Right cardiac atrium (tissue), 5 donors: ENCODE measurements around the gene SIRT7. TPM values are rescaled to one million over a fixed set of nuclear protein-coding genes. Genes with fewer than 3 reads are reported as not detected.

Source experiments
- ATAC-seq, 2 donors: fragments of 200-7000 bp; cut with Tn5 transposase; one replicate each; pipeline versions ENCODE4 v1.8.0 to v1.9.1; 2020; ENCODE audit warnings: moderate library complexity in 2 of 2, mild to moderate bottlenecking in 1 of 2
- DNase-seq, 3 donors: peaks; one replicate each; pipeline ENCODE4 v3.0.0-alpha.2; 2020
- H3K27ac ChIP-seq: one replicate; pipeline ENCODE4 v1.5.1; 2013; ENCODE audit warnings: mild to moderate bottlenecking, low read length, control low read depth, moderate library complexity
- H3K27me3 ChIP-seq: one replicate; pipeline ENCODE4 v1.6.1; 2013; ENCODE audit not compliant: control insufficient read depth, insufficient read depth
- H3K4me1 ChIP-seq: one replicate; pipeline ENCODE4 v1.6.1; 2013; ENCODE audit warnings: low read length; ENCODE audit not compliant: control insufficient read depth, insufficient read depth
- H3K4me3 ChIP-seq: one replicate; pipeline ENCODE4 v1.5.1; 2013; ENCODE audit warnings: low read length, control low read depth
- H3K9me3 ChIP-seq: one replicate; pipeline ENCODE4 v1.6.1; 2013; ENCODE audit warnings: low read length; ENCODE audit not compliant: control insufficient read depth
- WGBS: extraction: QIAGEN DNeasy Blood & Tissue Kit; methylation state at CpG from one replicate; pipeline ENCODE4 v1.1.7; 2013; 5-methylcytosine and 5-hydroxymethylcytosine counted together
- intact Hi-C, 4 donors: fragments of 100-400 bp; cut with DNase I; formaldehyde crosslinking; loops; one replicate each; pipeline versions ENCODE4 v1.11.0 to v1.14.0; 2022 to 2023
- polyA plus RNA-seq: library from polyadenylated mRNA; stranded (reverse); fragments of 200-250 nt; gene quantifications from one replicate; pipeline ENCODE4 v1.2.3, GENCODE V29; 2013
- total RNA-seq, 4 donors: library from RNA; stranded (reverse); fragmentation: NEBNext Ultra II Directional; extraction: Animal tissue kit (Norgen Biotek cat#: 25700); gene quantifications; one replicate each; pipeline ENCODE4 v1.2.1, GENCODE V29; 2021
- donor health status: healthy with polysubstance abuse.
- donor health status: DM: no; HTN: yes; CAD: no.
- donor health status: DM: no; HTN: no; CAD: no.
- donor health status: DM: no; HTN: yes; CAD: no; lungs with severe emphysema.
- donor health status: DM: yes; HTN: yes; CAD: no.

The SIRT7 gene
- total and polyA plus RNA-seq, 5 donors = 7.3 to 10.1 (median 8.3) TPM

- Histone ChIP-seq H3K9me3 (no peaks in the 10 kb centered on the region), H3K4me3 (no peak overlapping the region), H3K4me1 (no peaks in the 10 kb centered on the region), H3K27ac (no peak overlapping the region), H3K27me3 (no peaks in the 10 kb centered on the region)
- intact Hi-C loops = no loop called here
- DNase-seq = peak in 1 of 3 donors; percentile 40
- no peak for ATAC-seq
- WGBS = 91% methylated on average over 26 of the region's 26 CpGs
These were observed 10.5 kb downstream of the SIRT7 start for GRCh38 chr17:81907219-81908145.

- ATAC-seq (no peak), DNase-seq (no peak)
- Histone ChIP-seq H3K9me3 (no peaks in the 10 kb centered on the region), H3K27ac (no peak overlapping the region), H3K27me3 (no peaks in the 10 kb centered on the region), H3K4me1 (no peaks in the 10 kb centered on the region), H3K4me3 (no peak overlapping the region)
- 92% methylated on average over 15 of the region's 15 CpGs for WGBS
- intact Hi-C loops = no loop called here
These were observed 11.3 kb downstream of the SIRT7 start for GRCh38 chr17:81906476-81907218.

GRCh38 chr17:81905993-81906392, 12.0 kb downstream of the SIRT7 start:
- H3K4me3 ChIP-seq = no peak overlapping the region
- H3K9me3 ChIP-seq = no peaks in the 10 kb centered on the region
- no peak overlapping the region for H3K27ac ChIP-seq
- DNase-seq (no peak), ATAC-seq (no peak)
- H3K4me1 ChIP-seq = no peaks in the 10 kb centered on the region
- H3K27me3 ChIP-seq = no peaks in the 10 kb centered on the region
- WGBS = 93% methylated on average over 10 of the region's 10 CpGs
- intact Hi-C loops = no loop called here

GRCh38 chr17:81905424-81905875, 12.5 kb downstream of the SIRT7 start:
- DNase-seq = peak in 2 of 3 donors; percentile 33 to 54
- WGBS = 93% methylated on average over 16 of the region's 16 CpGs
- Histone ChIP-seq H3K9me3 (no peaks in the 10 kb centered on the region), H3K27ac (no peak overlapping the region), H3K4me3 (no peak overlapping the region), H3K27me3 (no peaks in the 10 kb centered on the region), H3K4me1 (no peaks in the 10 kb centered on the region)
- ATAC-seq = no peak
- intact Hi-C loops = no loop called here

GRCh38 chr17:81904600-81905423, 13.2 kb downstream of the SIRT7 start:
- Histone ChIP-seq H3K4me1 (no peaks in the 10 kb centered on the region), H3K27ac (no peak overlapping the region), H3K9me3 (no peaks in the 10 kb centered on the region), H3K4me3 (no peak overlapping the region), H3K27me3 (no peaks in the 10 kb centered on the region)
- 91% methylated on average over 28 of the region's 28 CpGs for WGBS
- DNase-seq (peak in 1 of 3 donors; percentile 21), ATAC-seq (no peak)
- intact Hi-C loops = no loop called here

- Histone ChIP-seq H3K27me3 (no peaks in the 10 kb centered on the region), H3K4me1 (no peaks in the 10 kb centered on the region), H3K9me3 (no peaks in the 10 kb centered on the region), H3K4me3 (no peak overlapping the region), H3K27ac (no peak overlapping the region)
- DNase-seq (no peak), ATAC-seq (no peak)
- WGBS = 93% methylated on average over 24 of the region's 24 CpGs
- intact Hi-C loops = no loop called here
These were observed 13.9 kb downstream of the SIRT7 start for GRCh38 chr17:81903896-81904599.

GRCh38 chr17:81903415-81903831, 14.6 kb downstream of the SIRT7 start:
- H3K4me1 ChIP-seq = no peaks in the 10 kb centered on the region
- H3K27ac ChIP-seq = no peak overlapping the region
- ATAC-seq (no peak), DNase-seq (no peak)
- H3K9me3 ChIP-seq = no peaks in the 10 kb centered on the region
- WGBS = 94% methylated on average over 10 of the region's 10 CpGs
- H3K4me3 ChIP-seq = no peak overlapping the region
- H3K27me3 ChIP-seq = no peaks in the 10 kb centered on the region
- intact Hi-C loops = no loop called here

- Histone ChIP-seq H3K4me1 (no peaks in the 10 kb centered on the region), H3K27ac (no peak overlapping the region), H3K4me3 (no peak overlapping the region), H3K27me3 (no peaks in the 10 kb centered on the region), H3K9me3 (no peaks in the 10 kb centered on the region)
- DNase-seq (peak in 1 of 3 donors; percentile 64), ATAC-seq (peak; percentile 1 to 2)
- intact Hi-C loops = no loop called here
- WGBS = 43% methylated on average over 47 of the region's 47 CpGs
These were observed 15.1 kb downstream of the SIRT7 start for GRCh38 chr17:81902653-81903414.

GRCh38 chr17:81902023-81902652, 15.8 kb downstream of the SIRT7 start, which contains the start of gene NPB:
Gene NPB (plus strand): TSS chr17:81902238. CDS start chr17:81902278, 40 bp downstream.
- peak within 1 kb of the TSS; percentile 8 for H3K4me3 ChIP-seq
- no peaks in the 10 kb centered on the region for H3K4me1 ChIP-seq
- H3K27ac ChIP-seq = no peak within 1 kb of the TSS
- DNase-seq (peak in 2 of 3 donors; percentile 75 to 81), ATAC-seq (peak; percentile 59 to 62)
- intact Hi-C loops = no loop called here
- no peaks in the 10 kb centered on the region for H3K27me3 ChIP-seq
- no peaks in the 10 kb centered on the region for H3K9me3 ChIP-seq
- 1% methylated on average over 79 of the region's 79 CpGs for WGBS
